ENCODE measurements around the gene NAA20.

DNA sequence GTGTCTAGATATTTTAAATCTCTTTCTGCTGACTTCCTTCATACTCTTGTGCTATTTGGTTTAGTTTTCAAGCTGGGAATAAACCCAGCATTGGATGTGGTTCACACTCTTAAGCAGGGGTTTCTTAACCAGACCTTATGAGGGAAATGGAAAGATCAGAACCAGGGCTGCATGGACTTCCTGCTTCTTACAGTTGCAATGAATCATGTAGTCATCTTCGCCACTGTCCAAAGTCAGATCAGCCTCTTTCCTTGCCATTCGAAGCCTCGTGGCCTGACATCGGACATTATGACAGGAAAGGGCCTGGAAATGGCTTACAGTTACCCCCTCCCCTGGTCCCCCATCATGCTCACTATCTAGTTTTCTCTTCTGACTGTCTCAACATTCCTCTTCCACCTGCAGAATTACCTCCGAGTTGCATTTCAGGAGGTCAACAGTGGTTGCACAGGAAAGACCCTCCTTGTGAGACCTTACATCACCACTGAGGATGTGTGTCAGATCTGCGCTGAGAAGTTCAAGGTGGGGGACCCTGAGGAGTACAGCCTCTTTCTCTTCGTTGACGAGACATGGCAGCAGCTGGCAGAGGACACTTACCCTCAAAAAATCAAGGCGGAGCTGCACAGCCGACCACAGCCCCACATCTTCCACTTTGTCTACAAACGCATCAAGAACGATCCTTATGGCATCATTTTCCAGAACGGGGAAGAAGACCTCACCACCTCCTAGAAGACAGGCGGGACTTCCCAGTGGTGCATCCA, 16.8 kb upstream of the NAA20 start:
- TF ChIP-seq, protein P1, sequence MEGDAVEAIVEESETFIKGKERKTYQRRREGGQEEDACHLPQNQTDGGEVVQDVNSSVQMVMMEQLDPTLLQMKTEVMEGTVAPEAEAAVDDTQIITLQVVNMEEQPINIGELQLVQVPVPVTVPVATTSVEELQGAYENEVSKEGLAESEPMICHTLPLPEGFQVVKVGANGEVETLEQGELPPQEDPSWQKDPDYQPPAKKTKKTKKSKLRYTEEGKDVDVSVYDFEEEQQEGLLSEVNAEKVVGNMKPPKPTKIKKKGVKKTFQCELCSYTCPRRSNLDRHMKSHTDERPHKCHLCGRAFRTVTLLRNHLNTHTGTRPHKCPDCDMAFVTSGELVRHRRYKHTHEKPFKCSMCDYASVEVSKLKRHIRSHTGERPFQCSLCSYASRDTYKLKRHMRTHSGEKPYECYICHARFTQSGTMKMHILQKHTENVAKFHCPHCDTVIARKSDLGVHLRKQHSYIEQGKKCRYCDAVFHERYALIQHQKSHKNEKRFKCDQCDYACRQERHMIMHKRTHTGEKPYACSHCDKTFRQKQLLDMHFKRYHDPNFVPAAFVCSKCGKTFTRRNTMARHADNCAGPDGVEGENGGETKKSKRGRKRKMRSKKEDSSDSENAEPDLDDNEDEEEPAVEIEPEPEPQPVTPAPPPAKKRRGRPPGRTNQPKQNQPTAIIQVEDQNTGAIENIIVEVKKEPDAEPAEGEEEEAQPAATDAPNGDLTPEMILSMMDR (conservative IDR thresholded peaks at IDR 0.05 in 1 of 2, IDR thresholded peaks at IDR 0.05 in 1 of 2; ENCODE audit: extremely low read depth in 1 of 2, insufficient read depth in 1 of 2, low read depth in 1 of 2, low read length in 2 of 2), result no peak
- no peak for TF ChIP-seq EZH2 (IDR thresholded peaks at IDR 0.05; ENCODE audit: borderline replicate concordance, low read length)
